HG02885 (cell line): ENCODE data around the gene DPP3.
A peak's percentile ranks its signal among the peaks of the same experiment; 100 is the strongest.
"Not testable (repeated sequence)": the region's sequence is repeated elsewhere in the genome, so short reads cannot be mapped to it uniquely, and the experiment has no call there.

Experiments
- ATAC-seq: cut with Tn5 transposase; IDR thresholded peaks from one replicate; pipeline ENCODE4 v1.9.1; 2021; ENCODE audit warnings: mild to moderate bottlenecking; ENCODE audit not compliant: unreplicated experiment, poor library complexity

The DPP3 gene

GRCh38 chr11:66529069-66529468, 48.8 kb downstream of the DPP3 start:
- ATAC-seq: no peak

DNA sequence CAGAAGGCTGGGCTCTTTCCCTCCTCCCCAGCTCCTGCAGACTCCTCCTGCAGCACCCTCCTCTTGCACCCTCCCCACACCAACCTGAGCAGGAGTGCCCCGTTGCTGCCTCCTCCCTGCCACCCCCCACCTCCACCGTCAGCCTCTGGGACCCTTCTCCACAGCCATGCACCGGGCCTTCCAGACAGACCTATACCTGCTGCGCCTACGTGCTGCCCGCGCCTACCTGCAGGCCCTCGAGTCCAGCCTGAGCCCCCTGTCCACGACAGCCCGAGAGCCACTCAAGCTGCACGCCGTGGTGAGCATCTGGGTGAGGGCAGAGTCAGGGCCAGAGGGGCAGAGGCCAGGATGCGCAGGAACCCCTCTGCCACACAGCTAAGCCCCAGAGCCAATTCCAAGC, 49.4 kb downstream of the DPP3 start:
- ATAC-seq: no peak

DNA sequence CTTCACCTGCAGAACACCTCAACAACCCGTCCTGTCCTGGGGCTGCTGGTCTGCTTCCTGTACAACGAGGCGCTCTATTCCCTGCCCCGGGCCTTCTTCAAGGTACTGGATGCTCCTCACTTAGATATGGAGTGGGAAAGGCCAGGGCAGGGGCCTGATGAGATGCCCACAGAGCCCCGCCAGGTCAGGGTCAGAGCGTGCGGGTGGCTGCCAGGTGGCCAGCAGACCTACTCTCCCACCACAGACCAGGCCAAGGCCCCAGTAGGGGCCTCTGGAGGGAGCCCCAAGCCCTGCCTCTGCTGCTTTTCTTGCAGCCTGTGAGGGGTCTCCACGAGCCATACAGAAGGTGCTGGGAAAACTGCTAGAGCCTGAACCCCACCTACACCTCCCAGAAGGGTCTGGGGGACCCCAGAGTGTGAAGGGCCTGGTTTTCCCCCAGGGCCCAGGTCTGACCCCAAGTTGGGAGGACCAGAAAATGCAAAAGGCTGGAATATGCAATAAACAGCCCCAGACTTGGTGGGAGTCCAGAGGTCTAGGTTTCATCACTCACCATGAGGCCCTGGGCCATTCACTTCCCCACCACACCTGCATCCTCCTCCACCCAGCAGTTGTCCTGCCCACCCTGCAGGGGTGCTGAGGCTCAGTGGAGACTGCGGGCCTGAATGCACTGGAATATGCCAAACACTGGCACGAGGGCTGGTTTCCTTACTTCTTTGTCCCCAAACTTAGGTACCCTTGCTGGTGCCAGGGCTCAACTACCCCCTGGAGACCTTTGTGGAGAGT, 50.9 kb downstream of the DPP3 start:
- ATAC-seq: no peak

GRCh38 chr11:66531841-66532240, 51.6 kb downstream of the DPP3 start:
- ATAC-seq: no peak

DNA sequence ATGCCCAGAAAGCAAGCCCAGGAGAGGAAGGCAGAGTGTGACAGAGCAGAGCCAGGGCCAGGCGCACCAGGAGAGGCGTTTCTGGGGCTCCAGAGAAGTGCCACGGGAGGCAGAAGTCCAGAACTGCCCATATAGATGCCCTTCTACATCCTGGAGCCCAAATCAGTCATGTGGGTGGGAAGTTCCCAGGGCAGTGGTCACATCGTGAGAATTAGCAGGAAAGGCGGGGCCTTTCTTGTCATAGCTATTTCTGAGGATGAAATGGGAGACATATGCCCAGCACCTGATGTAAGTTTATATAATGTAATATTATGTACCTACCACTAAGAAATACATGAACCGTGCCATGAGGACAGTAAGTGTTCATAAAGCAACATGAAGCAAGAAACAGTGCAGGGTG, 52.5 kb downstream of the DPP3 start:
- ATAC-seq: no peak

DNA sequence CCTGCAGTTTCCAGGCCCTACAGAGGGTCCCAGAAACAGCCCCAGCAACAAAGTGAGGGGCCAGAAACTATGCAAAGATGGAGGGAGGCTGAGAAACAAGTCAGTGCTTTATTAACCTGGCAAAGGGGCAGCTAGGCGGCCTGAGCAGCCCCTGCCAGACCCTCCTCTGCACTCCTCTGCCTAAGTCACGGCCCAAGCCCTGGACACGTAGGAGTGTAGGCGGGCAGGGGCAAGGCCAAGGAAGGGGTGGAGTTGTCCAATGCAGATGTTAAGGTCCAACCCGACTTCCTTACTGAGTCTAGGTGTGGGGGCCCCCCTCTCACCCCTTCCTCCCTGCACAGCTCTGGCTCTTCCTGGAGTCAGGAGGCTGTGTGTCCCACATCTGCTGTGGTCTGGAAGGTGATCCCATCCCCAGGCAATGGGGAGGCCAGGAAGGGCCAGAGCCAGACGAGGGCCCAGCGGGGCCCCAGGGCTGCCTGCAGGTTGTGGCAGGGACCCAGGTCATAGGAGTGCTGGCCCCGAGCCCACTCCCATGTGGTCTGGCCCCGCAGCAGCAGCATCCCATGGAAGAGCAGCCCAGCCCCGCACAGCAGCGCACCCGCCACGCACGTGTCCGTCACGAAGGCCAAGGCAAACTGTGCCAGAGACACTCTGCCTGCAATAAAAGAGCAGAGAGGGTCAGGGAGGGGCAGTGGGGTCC, 59.1 kb downstream of the DPP3 start:
- no peak for ATAC-seq

DNA sequence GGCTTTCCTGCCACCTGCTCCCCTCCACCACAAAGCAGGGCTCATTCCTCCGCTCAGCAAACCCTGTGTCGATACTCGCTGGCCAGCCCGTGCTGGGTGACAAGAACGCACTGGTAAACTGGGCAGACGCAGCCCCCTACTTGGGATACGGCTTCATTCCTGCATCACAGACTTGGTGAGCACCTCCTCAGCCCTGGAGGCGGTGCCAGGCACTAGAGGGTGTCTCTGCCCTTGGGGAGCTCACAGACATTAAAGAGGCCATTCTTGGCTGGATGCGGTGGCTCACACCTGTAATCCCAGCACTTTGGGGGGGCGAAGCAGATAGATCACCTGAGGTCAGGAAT, 59.6 kb downstream of the DPP3 start:
- no peak for ATAC-seq

- ATAC-seq: not testable (repeated sequence)
Observed at GRCh38 chr11:66540598-66540997, 60.4 kb downstream of the DPP3 start.

DNA sequence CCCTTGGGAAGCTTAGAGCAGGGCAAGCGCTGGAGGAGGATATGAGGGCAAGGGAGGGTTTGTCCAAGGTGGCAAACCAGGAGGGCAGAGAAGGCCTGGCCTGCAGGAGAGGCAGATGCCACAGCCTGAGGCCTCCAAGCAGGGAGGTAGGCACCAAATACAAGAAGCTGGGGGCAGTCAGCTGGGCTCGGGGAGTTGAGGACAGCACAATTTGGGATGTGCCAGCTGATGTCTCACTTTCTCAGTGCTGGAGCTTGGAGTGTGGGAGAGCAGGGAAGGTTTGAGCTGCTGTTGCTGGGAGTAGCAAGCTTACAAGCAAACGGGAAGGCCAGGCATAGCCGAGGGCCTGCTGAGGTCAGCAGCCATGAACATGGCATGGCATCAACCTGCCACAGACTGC, 61.7 kb downstream of the DPP3 start:
- ATAC-seq: no peak

- no peak for ATAC-seq
Observed at GRCh38 chr11:66542362-66542761, 62.1 kb downstream of the DPP3 start.

- no peak for ATAC-seq
Observed at GRCh38 chr11:66543263-66544107, 63.3 kb downstream of the DPP3 start.

DNA sequence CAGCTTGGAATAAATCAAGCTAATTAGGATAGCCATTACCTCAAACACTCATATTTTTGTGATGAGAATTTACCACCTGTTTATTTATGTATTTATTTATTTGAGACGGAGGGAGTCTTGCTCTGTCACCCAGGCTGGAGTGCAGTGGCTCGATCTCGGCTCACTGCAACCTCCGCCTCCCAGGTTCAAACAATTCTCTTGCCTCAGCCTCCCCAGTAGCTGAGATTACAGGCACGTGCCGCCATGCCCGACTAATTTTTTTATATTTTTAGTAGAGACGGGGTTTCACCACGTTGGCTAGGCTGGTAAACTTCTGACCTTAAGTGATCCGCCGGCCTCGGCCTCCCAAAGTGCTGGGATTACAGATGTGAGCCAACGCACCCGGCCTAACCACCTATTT, 64.7 kb downstream of the DPP3 start:
- not testable (repeated sequence) for ATAC-seq

GRCh38 chr11:66545701-66546367, 65.6 kb downstream of the DPP3 start, which contains the start of gene ZDHHC24:
TSS of gene ZDHHC24 (minus strand) at chr11:66546048. CDS start at chr11:66546003, 45 bp downstream.
- peak; percentile 85 for ATAC-seq

GRCh38 chr11:66546368-66546965, 66.2 kb downstream of the DPP3 start, which contains the start of gene ACTN3:
TSS of gene ACTN3 (plus strand) at chr11:66546903. CDS start at chr11:66546938, 35 bp downstream.
- ATAC-seq: no peak

DNA sequence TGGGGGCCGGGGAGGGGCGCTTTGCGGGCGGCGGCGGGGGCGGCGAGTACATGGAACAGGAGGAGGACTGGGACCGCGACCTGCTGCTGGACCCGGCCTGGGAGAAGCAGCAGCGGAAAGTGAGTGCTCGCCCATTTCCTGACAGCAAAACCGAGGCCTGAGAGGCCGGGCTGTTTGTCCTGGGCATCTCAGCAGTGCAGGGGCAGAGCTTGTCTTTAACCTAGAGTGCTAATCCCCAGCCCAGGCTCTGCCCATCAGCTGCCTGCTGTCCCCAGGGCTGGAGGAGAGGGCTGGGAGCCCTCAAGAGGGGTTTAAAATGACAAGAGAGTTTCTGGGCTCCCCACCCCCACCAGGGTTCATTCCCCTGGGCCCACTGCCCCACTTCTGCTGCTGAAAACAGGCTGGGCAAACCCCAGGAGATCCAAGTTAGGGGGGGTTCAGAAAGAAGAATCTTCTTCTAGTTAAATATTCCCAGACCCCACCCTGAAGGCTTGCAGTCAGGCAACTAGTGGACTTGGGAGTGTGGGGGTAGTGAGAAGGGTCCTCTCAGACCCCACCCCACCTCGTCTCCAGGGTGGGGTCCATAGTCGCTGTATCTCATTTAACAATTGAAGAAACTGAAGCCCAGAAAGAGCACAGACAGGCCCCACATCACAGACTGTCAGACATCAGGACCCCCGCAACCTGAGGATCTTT, 66.9 kb downstream of the DPP3 start:
- ATAC-seq: no peak

DNA sequence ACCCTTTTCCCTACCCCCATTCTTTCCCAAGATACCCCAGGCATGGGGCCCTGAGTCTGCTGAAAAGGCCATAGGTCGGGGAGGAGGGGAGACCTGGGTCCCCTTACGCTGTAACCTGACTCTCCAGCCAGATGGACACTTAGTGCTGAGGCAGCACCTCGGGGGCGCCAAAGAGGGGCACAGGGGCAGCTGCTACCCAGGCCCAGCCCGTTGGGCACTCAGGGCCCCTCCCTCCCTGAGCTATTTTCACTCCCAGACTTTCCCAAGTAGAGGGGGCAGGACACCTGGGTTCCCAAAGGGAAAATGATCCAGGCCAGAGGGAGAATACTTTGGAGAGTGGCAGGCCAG, 67.4 kb downstream of the DPP3 start:
- no peak for ATAC-seq

- ATAC-seq: no peak
Observed at GRCh38 chr11:66548041-66548440, 67.8 kb downstream of the DPP3 start.

DNA sequence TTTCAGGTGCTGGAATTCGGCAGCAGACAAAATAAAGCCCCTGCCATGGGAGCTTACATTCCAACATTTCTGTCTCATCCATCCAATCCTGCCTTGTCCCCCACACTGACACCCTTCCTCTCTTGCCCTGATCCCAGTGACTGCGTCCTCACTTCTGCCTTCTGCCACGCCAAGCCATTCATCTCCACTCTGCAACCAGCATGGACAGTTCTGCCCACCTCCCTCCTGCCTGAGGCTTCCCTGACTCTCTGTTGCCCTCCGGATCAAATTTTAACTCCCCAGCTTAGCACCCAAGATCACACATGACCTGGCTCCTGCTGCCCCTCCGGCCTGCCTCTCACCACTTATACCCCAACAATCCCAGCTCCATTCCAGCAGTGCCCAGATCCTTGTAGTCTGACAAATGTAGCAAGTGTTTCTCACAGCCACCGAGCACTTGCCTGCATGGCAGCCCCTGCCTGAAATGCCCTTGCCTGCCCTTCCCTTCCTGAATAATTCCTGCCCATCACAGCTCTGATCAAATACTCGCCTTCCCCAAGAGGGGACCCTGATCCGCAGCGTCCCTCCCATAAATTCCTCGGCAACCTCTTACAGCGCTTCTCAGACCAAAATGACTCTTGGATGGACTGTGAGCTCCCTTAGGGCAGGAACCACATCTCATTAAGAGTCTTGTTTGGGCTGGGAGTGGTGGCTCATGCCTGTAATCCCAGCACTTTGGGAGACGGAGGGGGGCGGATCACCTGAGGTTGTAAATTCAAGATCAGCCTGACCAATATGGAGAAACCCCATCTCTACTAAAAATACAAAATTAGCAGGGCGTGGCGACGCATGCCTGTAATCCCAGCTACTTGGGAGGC, 68.8 kb downstream of the DPP3 start:
- no peak for ATAC-seq

DNA sequence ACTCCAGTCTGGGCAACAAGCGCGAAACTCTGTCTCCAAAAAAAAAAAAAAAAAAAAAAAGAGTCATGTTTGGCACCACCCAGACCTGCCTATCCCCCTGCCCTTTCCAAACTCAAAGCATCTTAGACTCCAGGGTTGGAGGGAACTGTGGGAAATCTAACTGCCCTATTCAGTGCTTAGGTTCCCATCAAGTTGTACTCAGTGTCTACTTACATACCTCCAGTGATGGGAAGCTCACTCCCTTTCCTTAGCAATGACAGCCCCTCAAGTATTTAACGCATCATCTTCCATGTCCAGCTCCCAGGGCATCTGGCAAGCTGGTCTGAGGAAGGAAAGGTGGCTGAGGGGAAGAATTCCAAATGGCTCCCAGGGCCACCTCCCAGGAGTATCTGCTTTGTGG, 69.5 kb downstream of the DPP3 start:
- no peak for ATAC-seq
